ENCODE data around the gene SREBF2.

The SREBF2 gene

DNA sequence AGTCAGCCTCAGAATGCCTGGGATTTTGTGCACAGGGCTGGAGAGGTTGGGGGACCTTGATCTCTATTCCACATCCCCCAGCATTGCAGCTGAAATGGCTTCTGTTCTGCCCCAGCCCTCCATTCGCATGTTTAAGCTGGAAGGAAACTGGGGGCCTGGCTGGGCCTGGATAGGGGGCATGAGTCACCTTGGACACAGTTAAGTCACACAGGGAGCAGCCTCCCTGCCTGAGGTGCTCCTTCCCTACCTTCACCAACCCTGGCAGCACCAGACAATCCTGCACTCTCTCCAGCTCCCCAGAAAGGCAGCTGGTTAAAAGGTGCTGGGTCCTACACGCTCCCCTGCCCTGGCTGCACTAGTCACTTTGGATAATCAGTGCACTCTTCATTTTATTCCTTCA is 119.8 kb downstream of the SREBF2 start:
- Histone ChIP-seq H3K27me3 (ENCODE audit: control insufficient read depth, insufficient read depth, low read length) (no peaks in the 10 kb centered on the region), H3K9me3 (ENCODE audit: control insufficient read depth, low read length) (no peaks in the 10 kb centered on the region), H2AFZ (no peak overlapping the region), H3K27ac (no peak overlapping the region), H3K4me2 (ENCODE audit: low read length) (no peak overlapping the region), H3K4me3 (ENCODE audit: low read depth, low read length) (no peak overlapping the region), H3K36me3 (ENCODE audit: control insufficient read depth, insufficient read depth, low read length) (no peaks in the 10 kb centered on the region), H3K79me2 (no peaks in the 10 kb centered on the region), H3K4me1 (no peaks in the 10 kb centered on the region), H3K9ac (no peak overlapping the region)
- TF ChIP-seq, protein P1, sequence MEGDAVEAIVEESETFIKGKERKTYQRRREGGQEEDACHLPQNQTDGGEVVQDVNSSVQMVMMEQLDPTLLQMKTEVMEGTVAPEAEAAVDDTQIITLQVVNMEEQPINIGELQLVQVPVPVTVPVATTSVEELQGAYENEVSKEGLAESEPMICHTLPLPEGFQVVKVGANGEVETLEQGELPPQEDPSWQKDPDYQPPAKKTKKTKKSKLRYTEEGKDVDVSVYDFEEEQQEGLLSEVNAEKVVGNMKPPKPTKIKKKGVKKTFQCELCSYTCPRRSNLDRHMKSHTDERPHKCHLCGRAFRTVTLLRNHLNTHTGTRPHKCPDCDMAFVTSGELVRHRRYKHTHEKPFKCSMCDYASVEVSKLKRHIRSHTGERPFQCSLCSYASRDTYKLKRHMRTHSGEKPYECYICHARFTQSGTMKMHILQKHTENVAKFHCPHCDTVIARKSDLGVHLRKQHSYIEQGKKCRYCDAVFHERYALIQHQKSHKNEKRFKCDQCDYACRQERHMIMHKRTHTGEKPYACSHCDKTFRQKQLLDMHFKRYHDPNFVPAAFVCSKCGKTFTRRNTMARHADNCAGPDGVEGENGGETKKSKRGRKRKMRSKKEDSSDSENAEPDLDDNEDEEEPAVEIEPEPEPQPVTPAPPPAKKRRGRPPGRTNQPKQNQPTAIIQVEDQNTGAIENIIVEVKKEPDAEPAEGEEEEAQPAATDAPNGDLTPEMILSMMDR (IDR thresholded peaks at IDR 0.05) = no peak

All from parathyroid adenoma (tissue), 2 donors.